ENCODE results near the gene GLP2R.
"Not testable (repeated sequence)": the region's sequence is repeated elsewhere in the genome, so short reads cannot be mapped to it uniquely, and the experiment has no call there.

GLP2R gene

GRCh38 chr17:9825641-9826150 lies at the start of gene GLP2R:
Gene GLP2R, plus strand, starts transcription at chr17:9825924. Its CDS starts 140 bp downstream, at chr17:9826064.
- DNase-seq = no peak

- no peak for DNase-seq
Measured at GRCh38 chr17:9776911-9777310, 48.8 kb upstream of the GLP2R start.

GRCh38 chr17:9780552-9780951 lies 45.2 kb upstream of the GLP2R start:
- DNase-seq = no peak

- DNase-seq = no peak
Measured at GRCh38 chr17:9783050-9783449, 42.7 kb upstream of the GLP2R start.

- DNase-seq = not testable (repeated sequence)
Measured at GRCh38 chr17:9783465-9783864, 42.3 kb upstream of the GLP2R start.

GRCh38 chr17:9784544-9784943 lies 41.2 kb upstream of the GLP2R start:
- DNase-seq = no peak

- DNase-seq = no peak
Measured at GRCh38 chr17:9788601-9789000, 37.1 kb upstream of the GLP2R start.

- no peak for DNase-seq
Measured at GRCh38 chr17:9790316-9790715, 35.4 kb upstream of the GLP2R start.

- DNase-seq = no peak
Measured at GRCh38 chr17:9790889-9791876, 34.5 kb upstream of the GLP2R start, which contains the start of gene DHRS7C. Gene DHRS7C, minus strand, starts transcription at chr17:9791592. Its CDS starts 308 bp downstream, at chr17:9791284.

- DNase-seq = no peak
Measured at GRCh38 chr17:9792181-9792840, 33.4 kb upstream of the GLP2R start.

- no peak for DNase-seq
Measured at GRCh38 chr17:9798008-9798407, 27.7 kb upstream of the GLP2R start.

- DNase-seq = peak; percentile 79
Measured at GRCh38 chr17:9798724-9799123, 27.0 kb upstream of the GLP2R start.

GRCh38 chr17:9801505-9801904 lies 24.2 kb upstream of the GLP2R start:
- DNase-seq = no peak

GRCh38 chr17:9802294-9802693 lies 23.4 kb upstream of the GLP2R start:
- no peak for DNase-seq

- DNase-seq = no peak
Measured at GRCh38 chr17:9802697-9803096, 23.0 kb upstream of the GLP2R start.

GRCh38 chr17:9805769-9806168 lies 20.0 kb upstream of the GLP2R start:
- no peak for DNase-seq

GRCh38 chr17:9806699-9807098 lies 19.0 kb upstream of the GLP2R start:
- no peak for DNase-seq

GRCh38 chr17:9809409-9809808 lies 16.3 kb upstream of the GLP2R start:
- no peak for DNase-seq

GRCh38 chr17:9810100-9810949 lies 15.4 kb upstream of the GLP2R start:
- no peak for DNase-seq

GRCh38 chr17:9811086-9811485 lies 14.6 kb upstream of the GLP2R start:
- DNase-seq = no peak

- no peak for DNase-seq
Measured at GRCh38 chr17:9811537-9811936, 14.2 kb upstream of the GLP2R start.

- DNase-seq = no peak
Measured at GRCh38 chr17:9813166-9813565, 12.6 kb upstream of the GLP2R start.

Measured in NCI-H2227 treated with DMSO at 0.1 percent for 48 hours (cell line).